Measurements from ENCODE around the gene SPNS3. TPM values are rescaled to one million over a fixed set of nuclear protein-coding genes. Genes with fewer than 3 reads are reported as not detected.

The SPNS3 gene
- polyA plus RNA-seq, 2 of the 4 experiments (the other 2 are of a cell fraction): not detected

DNA sequence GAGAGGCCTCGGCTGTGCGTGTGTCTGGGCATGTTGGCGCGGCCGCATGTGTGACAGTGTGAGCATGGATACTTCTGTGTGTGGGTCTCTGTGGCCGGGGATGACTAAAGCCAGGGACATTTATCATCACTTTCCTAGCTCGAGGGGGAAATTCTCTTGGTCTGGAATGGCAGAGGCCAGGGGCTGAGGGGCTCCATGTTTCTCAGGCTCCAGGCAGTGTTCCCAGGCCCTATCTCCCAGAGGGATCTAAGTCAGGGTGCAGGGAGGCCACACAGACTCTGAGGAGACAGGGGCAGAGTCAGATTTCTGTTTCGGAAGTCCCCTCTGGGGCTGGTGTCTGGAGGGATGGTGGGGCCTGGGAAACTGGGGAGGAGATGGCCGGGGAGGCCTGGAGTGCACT lies 41.3 kb downstream of the SPNS3 start:
- ATAC-seq: no peak
- Histone ChIP-seq H3K4me1 (no peaks in the 10 kb centered on the region; the same call in 2 of the 3 replicates), H3K4me2 (no peak overlapping the region), H3K4me3 (no peak overlapping the region), H3K27ac (no peak overlapping the region), H3K9me3 (no peaks in the 10 kb centered on the region)
- DNase-seq (ENCODE audit: low read depth in 1 of 2, low spot score in 1 of 2): no peak
- TF ChIP-seq PHF8 (IDR thresholded peaks at IDR 0.05; ENCODE audit: borderline replicate concordance, low read depth): no peak
- no peak for TF ChIP-seq HOXA7 (CRISPR knock-in tag; IDR thresholded peaks at IDR 0.05)
- no peak for TF ChIP-seq HOXB5 (CRISPR knock-in tag; IDR thresholded peaks at IDR 0.05)
- TF ChIP-seq, protein P1, sequence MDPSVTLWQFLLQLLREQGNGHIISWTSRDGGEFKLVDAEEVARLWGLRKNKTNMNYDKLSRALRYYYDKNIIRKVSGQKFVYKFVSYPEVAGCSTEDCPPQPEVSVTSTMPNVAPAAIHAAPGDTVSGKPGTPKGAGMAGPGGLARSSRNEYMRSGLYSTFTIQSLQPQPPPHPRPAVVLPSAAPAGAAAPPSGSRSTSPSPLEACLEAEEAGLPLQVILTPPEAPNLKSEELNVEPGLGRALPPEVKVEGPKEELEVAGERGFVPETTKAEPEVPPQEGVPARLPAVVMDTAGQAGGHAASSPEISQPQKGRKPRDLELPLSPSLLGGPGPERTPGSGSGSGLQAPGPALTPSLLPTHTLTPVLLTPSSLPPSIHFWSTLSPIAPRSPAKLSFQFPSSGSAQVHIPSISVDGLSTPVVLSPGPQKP (IDR thresholded peaks at IDR 0.05; ENCODE audit: low read depth, low read length): no peak
- TF ChIP-seq RFX5 (IDR thresholded peaks at IDR 0.05): no peak
- TF ChIP-seq EHMT2 (IDR thresholded peaks at IDR 0.05; ENCODE audit: low read depth): no peak
- no peak for TF ChIP-seq SREBF2 (IDR thresholded peaks at IDR 0.05)
- TF ChIP-seq ZFP36 (IDR thresholded peaks at IDR 0.05; ENCODE audit: borderline replicate concordance, partially characterized antibody): no peak
- TF ChIP-seq RNF2 (IDR thresholded peaks at IDR 0.05; ENCODE audit: borderline replicate concordance, low read depth): no peak
- no peak for TF ChIP-seq ZC3H11A (IDR thresholded peaks at IDR 0.05)
- TF ChIP-seq JUN (IDR thresholded peaks at IDR 0.05): no peak
- TF ChIP-seq ZNF302 (CRISPR knock-in tag; IDR thresholded peaks at IDR 0.05): no peak
- TF ChIP-seq, protein P2, sequence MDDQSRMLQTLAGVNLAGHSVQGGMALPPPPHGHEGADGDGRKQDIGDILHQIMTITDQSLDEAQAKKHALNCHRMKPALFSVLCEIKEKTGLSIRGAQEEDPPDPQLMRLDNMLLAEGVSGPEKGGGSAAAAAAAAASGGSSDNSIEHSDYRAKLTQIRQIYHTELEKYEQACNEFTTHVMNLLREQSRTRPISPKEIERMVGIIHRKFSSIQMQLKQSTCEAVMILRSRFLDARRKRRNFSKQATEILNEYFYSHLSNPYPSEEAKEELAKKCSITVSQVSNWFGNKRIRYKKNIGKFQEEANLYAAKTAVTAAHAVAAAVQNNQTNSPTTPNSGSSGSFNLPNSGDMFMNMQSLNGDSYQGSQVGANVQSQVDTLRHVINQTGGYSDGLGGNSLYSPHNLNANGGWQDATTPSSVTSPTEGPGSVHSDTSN (IDR thresholded peaks at IDR 0.05): no peak
- no peak for TF ChIP-seq JUNB (IDR thresholded peaks at IDR 0.05)
- no peak for TF ChIP-seq FOXS1 (CRISPR knock-in tag; IDR thresholded peaks at IDR 0.05)
- no peak for TF ChIP-seq NR3C1 (IDR thresholded peaks at IDR 0.05)
- no peak for TF ChIP-seq HOXB13 (CRISPR knock-in tag; IDR thresholded peaks at IDR 0.05; ENCODE audit: low read depth)
- TF ChIP-seq KDM5A (IDR thresholded peaks at IDR 0.05): no peak
- no peak for TF ChIP-seq EP300 (IDR thresholded peaks at IDR 0.05)
- ChIA-PET POLR2A (no interaction called here), CTCF (interaction anchor here (1.0 kb wide), 1 partner anchor 32 kb away, joined by 3 read pairs; no protein-coding TSS in a partner anchor)
- no peak for FAIRE-seq
- 75% methylated on average over 9 of the region's 9 CpGs for WGBS (ENCODE audit: missing lambda C conversion rate)

DNA sequence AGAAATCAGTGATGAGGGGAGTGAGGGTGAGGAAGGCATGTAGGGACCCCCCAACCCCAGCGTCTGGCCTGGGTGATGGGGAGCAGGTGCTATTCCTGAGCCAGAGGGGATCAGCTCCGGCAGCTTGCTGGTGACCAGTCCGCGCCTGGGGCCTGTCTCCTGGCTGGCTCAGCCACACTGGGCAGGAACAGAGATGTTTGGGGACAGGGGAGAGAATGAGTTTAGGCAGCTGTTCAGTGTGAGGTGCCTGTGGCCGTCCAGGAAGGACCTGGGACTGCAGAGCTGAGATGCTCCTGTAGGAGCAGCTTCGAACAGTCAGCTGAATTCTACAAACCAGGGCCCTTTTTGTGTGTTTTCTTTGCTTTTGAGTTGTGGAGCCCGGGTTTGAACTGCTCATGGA lies 41.7 kb downstream of the SPNS3 start:
- no peak for DNase-seq (ENCODE audit: low read depth in 1 of 2, low spot score in 1 of 2)
- H3K4me1 ChIP-seq: peaks cover 1% of the 10 kb centered on the region; the same call in 2 of the 3 replicates
- H3K4me2 ChIP-seq: no peak overlapping the region
- TF ChIP-seq, protein P2 (IDR thresholded peaks at IDR 0.05): no peak
- TF ChIP-seq ZSCAN20 (CRISPR knock-in tag; IDR thresholded peaks at IDR 0.05) (no peak), RNF2 (IDR thresholded peaks at IDR 0.05; ENCODE audit: borderline replicate concordance, low read depth) (no peak), CEBPB (IDR thresholded peaks at IDR 0.05) (no peak), FOSL2 (IDR thresholded peaks at IDR 0.05) (no peak), FOSL2 (CRISPR knock-in tag; IDR thresholded peaks at IDR 0.05) (no peak), POLR2AphosphoS2 (conservative IDR thresholded peaks at IDR 0.05; ENCODE audit: low read length) (no peak), ESRRA (IDR thresholded peaks at IDR 0.05; ENCODE audit: borderline replicate concordance, low read length) (no peak)
- TF ChIP-seq, protein P3, sequence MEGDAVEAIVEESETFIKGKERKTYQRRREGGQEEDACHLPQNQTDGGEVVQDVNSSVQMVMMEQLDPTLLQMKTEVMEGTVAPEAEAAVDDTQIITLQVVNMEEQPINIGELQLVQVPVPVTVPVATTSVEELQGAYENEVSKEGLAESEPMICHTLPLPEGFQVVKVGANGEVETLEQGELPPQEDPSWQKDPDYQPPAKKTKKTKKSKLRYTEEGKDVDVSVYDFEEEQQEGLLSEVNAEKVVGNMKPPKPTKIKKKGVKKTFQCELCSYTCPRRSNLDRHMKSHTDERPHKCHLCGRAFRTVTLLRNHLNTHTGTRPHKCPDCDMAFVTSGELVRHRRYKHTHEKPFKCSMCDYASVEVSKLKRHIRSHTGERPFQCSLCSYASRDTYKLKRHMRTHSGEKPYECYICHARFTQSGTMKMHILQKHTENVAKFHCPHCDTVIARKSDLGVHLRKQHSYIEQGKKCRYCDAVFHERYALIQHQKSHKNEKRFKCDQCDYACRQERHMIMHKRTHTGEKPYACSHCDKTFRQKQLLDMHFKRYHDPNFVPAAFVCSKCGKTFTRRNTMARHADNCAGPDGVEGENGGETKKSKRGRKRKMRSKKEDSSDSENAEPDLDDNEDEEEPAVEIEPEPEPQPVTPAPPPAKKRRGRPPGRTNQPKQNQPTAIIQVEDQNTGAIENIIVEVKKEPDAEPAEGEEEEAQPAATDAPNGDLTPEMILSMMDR (IDR thresholded peaks at IDR 0.05): no peak
- ChIA-PET POLR2A (no interaction called here), CTCF (interaction anchor here (1.0 kb wide), 1 partner anchor 33 kb away, joined by 3 read pairs; no protein-coding TSS in a partner anchor)
- no peak overlapping the region for H3K27ac ChIP-seq
- no peak for FAIRE-seq
- no peaks in the 10 kb centered on the region for H3K9me3 ChIP-seq
- 67% methylated on average over 7 of the region's 7 CpGs for WGBS (ENCODE audit: missing lambda C conversion rate)
- no peak overlapping the region for H3K4me3 ChIP-seq
- peak; percentile 11 to 35; a peak in 2 of 6 replicates for ATAC-seq

Data from A549 (cell line).